Common myeloid progenitor, CD34-positive (primary cell): ENCODE measurements around the gene CTNNB1.

Experiments used
- CTCF ChIA-PET: fragments of 350-600 bp; sonication (Branson Sonifier 250); formaldehyde crosslinking; loops from one replicate; lab custom pipeline; 2021; ENCODE audit warnings: antibody characterized with exemption; lab: Charles Lee
- POLR2A ChIA-PET: fragments of 350-600 bp; sonication (Branson Sonifier 250); formaldehyde crosslinking; loops from one replicate; lab custom pipeline; 2021; ENCODE audit warnings: antibody characterized with exemption; lab: Charles Lee
- DNase-seq, 3 donors: peaks; one replicate each; pipeline versions ENCODE4 v3.0.0 to v3.0.0-alpha.2; 2013
- H3K27ac ChIP-seq, 2 experiments: 1 replicate in 1 of 2; 2 replicates in 1 of 2; pipeline ENCODE4 v1.7.0; 2013; ENCODE audit warnings: inconsistent platforms in 2 of 2, low read length in 2 of 2, mild to moderate bottlenecking in 2 of 2, low read depth in 1 of 2, moderate library complexity in 1 of 2; ENCODE audit not compliant: severe bottlenecking in 2 of 2, insufficient read depth in 1 of 2, poor library complexity in 1 of 2
- H3K27me3 ChIP-seq, 5 experiments: replicated peaks in 2 of 5; 1 replicate in 3 of 5; 2 replicates in 2 of 5; pipeline versions ENCODE4 v1.6.1 to v1.7.0; 2013; ENCODE audit warnings: low read length in 4 of 5, mild to moderate bottlenecking in 2 of 5, moderate library complexity in 2 of 5, inconsistent platforms in 1 of 5; ENCODE audit not compliant: insufficient read depth in 5 of 5, control insufficient read depth in 4 of 5
- H3K36me3 ChIP-seq, 4 experiments: 1 replicate in 2 of 4; 2 replicates in 2 of 4; pipeline versions ENCODE4 v1.6.1 to v1.7.0; 2013; ENCODE audit warnings: low read length in 3 of 4, control low read depth in 1 of 4, mild to moderate bottlenecking in 1 of 4; ENCODE audit not compliant: control insufficient read depth in 4 of 4, insufficient read depth in 4 of 4
- H3K4me1 ChIP-seq, 4 experiments: 1 replicate in 3 of 4; 2 replicates in 1 of 4; pipeline versions ENCODE4 v1.6.1 to v1.7.1; 2013; ENCODE audit warnings: low read length in 3 of 4, mild to moderate bottlenecking in 3 of 4, control low read depth in 1 of 4, inconsistent platforms in 1 of 4, moderate library complexity in 1 of 4; ENCODE audit not compliant: control insufficient read depth in 4 of 4, insufficient read depth in 4 of 4; ENCODE audit errors: control extremely low read depth in 1 of 4
- H3K4me3 ChIP-seq, 7 experiments: 1 replicate in 4 of 7; 2 replicates in 3 of 7; pipeline versions ENCODE4 v1.5.1 to v1.7.0; 2013; ENCODE audit warnings: mild to moderate bottlenecking in 7 of 7, low read length in 6 of 7, moderate library complexity in 6 of 7, inconsistent platforms in 2 of 7, low read depth in 2 of 7, control low read depth in 1 of 7; ENCODE audit not compliant: insufficient read depth in 4 of 7, control insufficient read depth in 1 of 7; ENCODE audit errors: extremely low read depth in 1 of 7
- H3K9me3 ChIP-seq, 5 experiments: 1 replicate in 4 of 5; 2 replicates in 1 of 5; pipeline versions ENCODE4 v1.6.1 to v1.7.1; 2013; ENCODE audit warnings: low read length in 4 of 5, mild to moderate bottlenecking in 2 of 5, inconsistent platforms in 1 of 5, low read depth in 1 of 5, moderate library complexity in 1 of 5; ENCODE audit not compliant: control insufficient read depth in 4 of 5, insufficient read depth in 2 of 5; ENCODE audit errors: control extremely low read depth in 1 of 5
- WGBS: methylation state at CpG from one replicate; pipeline ENCODE4 v1.1.5; 2013; ENCODE audit not compliant: insufficient coverage; 5-methylcytosine and 5-hydroxymethylcytosine counted together

The CTNNB1 gene

DNA sequence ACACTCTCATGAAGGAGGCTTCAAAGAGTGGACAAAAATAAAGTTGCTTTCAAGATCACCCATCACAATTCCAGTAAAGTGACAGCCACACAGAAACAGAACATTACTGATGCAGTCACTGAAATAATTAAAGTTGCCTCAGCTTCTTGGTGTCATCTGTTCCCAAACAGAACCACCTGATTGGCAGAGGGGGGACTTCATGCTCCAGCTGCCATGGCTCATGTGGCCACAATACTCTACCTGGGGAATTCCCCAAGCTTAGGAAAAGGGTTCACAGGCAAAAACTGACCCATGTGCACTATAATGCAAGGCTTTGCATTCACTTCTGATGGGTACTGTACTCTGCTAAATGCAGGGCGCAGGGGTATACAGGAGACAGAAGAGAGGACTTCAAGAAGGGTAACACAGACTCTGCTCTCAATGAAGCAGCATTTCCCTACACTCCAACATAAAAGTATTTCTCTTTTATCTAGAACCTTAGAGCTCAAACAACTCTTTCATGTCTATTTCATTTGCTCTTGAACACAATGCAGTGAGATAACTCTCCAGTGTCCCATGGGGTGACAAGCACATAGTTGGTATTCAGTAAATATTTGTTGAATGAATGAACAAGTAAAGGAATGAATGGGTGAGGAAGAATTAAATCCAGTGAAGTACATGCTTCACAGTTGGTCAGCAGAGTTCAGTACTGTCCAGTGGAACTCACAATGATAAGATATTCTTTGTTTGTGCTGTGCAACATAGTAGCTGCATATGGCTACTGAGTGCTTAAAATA is 8.6 kb upstream of the CTNNB1 start:
- H3K36me3 ChIP-seq: no peaks in the 10 kb centered on the region
- no peaks in the 10 kb centered on the region for H3K27me3 ChIP-seq
- ChIA-PET POLR2A (interaction anchor here (1.1 kb wide), 1 partner anchor 15 kb away, joined by 3 read pairs; no protein-coding TSS in a partner anchor), CTCF (interaction anchor here (0.9 to 1.4 kb wide), 4 partner anchors 8 to 14 kb away, joined by 3 to 4 read pairs (median 4); partner anchors contain the start of gene CTNNB1)
- WGBS: 100% methylated on average over 1 of the region's 1 CpG
- no peaks in the 10 kb centered on the region for H3K9me3 ChIP-seq
- no peak overlapping the region for H3K4me3 ChIP-seq
- no peak for DNase-seq
- H3K27ac ChIP-seq: no peak overlapping the region
- H3K4me1 ChIP-seq: no peaks in the 10 kb centered on the region

DNA sequence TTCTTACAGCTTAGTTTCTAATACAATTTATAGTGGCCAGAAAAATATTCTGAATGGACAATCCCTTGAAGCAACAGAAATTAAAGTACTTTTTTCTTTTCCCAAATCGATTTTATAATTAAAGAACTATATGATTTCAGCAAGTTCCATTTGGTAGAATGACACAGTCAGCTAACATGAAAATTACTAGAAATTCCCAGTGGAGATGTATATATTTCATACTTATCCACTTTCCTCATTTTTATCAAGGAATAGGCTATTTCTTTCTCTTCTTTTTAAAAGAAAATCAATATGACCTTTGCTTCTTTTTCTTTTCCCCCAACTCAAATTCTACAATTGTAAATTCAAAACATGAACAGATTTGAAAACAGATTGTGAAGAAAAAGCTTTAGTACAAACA is 6.4 kb upstream of the CTNNB1 start:
- Histone ChIP-seq H3K4me1 (peaks cover 0 to 1% (median under 1%) of the 10 kb centered on the region in 4 experiments), H3K36me3 (no peaks in the 10 kb centered on the region), H3K27me3 (no peaks in the 10 kb centered on the region), H3K4me3 (no peak overlapping the region), H3K27ac (no peak overlapping the region), H3K9me3 (no peaks in the 10 kb centered on the region)
- DNase-seq: no peak
- CTCF ChIA-PET: no interaction called here
- WGBS: no CpG with 5 or more reads among the region's 1 CpG
- POLR2A ChIA-PET: no interaction called here

GRCh38 chr3:41193794-41194539 is 5.3 kb upstream of the CTNNB1 start:
- DNase-seq: no peak
- ChIA-PET POLR2A (no interaction called here), CTCF (no interaction called here)
- Histone ChIP-seq H3K9me3 (no peaks in the 10 kb centered on the region), H3K27me3 (no peaks in the 10 kb centered on the region), H3K27ac (no peak overlapping the region), H3K4me1 (peaks cover 2 to 8% (median 6%) of the 10 kb centered on the region in 4 experiments), H3K36me3 (no peaks in the 10 kb centered on the region), H3K4me3 (no peak overlapping the region)
- WGBS: 100% methylated on average over 1 of the region's 4 CpGs

- ChIA-PET CTCF (no interaction called here), POLR2A (no interaction called here)
- H3K4me1 ChIP-seq: peaks cover 2 to 8% (median 6%) of the 10 kb centered on the region in 4 experiments
- no peak overlapping the region for H3K27ac ChIP-seq
- no peaks in the 10 kb centered on the region for H3K36me3 ChIP-seq
- WGBS: 100% methylated on average over 4 of the region's 8 CpGs
- H3K4me3 ChIP-seq: no peak overlapping the region
- no peaks in the 10 kb centered on the region for H3K9me3 ChIP-seq
- no peak for DNase-seq
- H3K27me3 ChIP-seq: no peaks in the 10 kb centered on the region
Observed at GRCh38 chr3:41194701-41195100, 4.6 kb upstream of the CTNNB1 start.

GRCh38 chr3:41195946-41196345 is 3.4 kb upstream of the CTNNB1 start:
- Histone ChIP-seq H3K4me1 (peaks cover 2 to 12% (median 8%) of the 10 kb centered on the region in 4 experiments), H3K9me3 (no peaks in the 10 kb centered on the region), H3K36me3 (no peaks in the 10 kb centered on the region), H3K4me3 (no peak overlapping the region), H3K27ac (no peak overlapping the region), H3K27me3 (no peaks in the 10 kb centered on the region)
- ChIA-PET CTCF (interaction anchor here (1.3 kb wide), 1 partner anchor 12 kb away, joined by 4 read pairs; no protein-coding TSS in a partner anchor), POLR2A (no interaction called here)
- DNase-seq: no peak
- 100% methylated on average over 6 of the region's 7 CpGs for WGBS

- ChIA-PET CTCF (interaction anchor here (0.7 to 1.3 kb wide), 2 partner anchors 13 to 14 kb away, joined by 3 to 4 read pairs; no protein-coding TSS in a partner anchor), POLR2A (no interaction called here)
- no peaks in the 10 kb centered on the region for H3K27me3 ChIP-seq
- H3K9me3 ChIP-seq: no peaks in the 10 kb centered on the region
- no peak overlapping the region for H3K27ac ChIP-seq
- peaks cover 4 to 18% (median 16%) of the 10 kb centered on the region in 4 experiments for H3K4me1 ChIP-seq
- H3K36me3 ChIP-seq: no peaks in the 10 kb centered on the region
- 100% methylated on average over 2 of the region's 9 CpGs for WGBS
- DNase-seq: no peak
- no peak overlapping the region for H3K4me3 ChIP-seq
Observed at GRCh38 chr3:41196499-41197410, 2.5 kb upstream of the CTNNB1 start.
